KMS-11 (cell line): Measurements from ENCODE around the gene CTSZ.
A peak's percentile ranks its signal among the peaks of the same experiment; 100 is the strongest.

Experiments
- H2AFZ ChIP-seq: fragments of 200-600 bp; sonication (generic); 2 replicates; pipeline ENCODE4 v1.6.1; 2016; ENCODE audit warnings: antibody characterized with exemption, mixed run types, low read depth
- H3K27ac ChIP-seq: fragments of 200-600 bp; sonication (generic); 2 replicates; pipeline ENCODE4 v1.6.1; 2016; ENCODE audit warnings: mild to moderate bottlenecking, mixed run types
- H3K27me3 ChIP-seq: fragments of 200-600 bp; sonication (generic); 2 replicates; pipeline ENCODE4 v1.6.1; 2017; ENCODE audit warnings: mild to moderate bottlenecking, low read depth, mixed run types, moderate library complexity; ENCODE audit not compliant: insufficient read depth
- H3K36me3 ChIP-seq: fragments of 200-600 bp; sonication (generic); 2 replicates; pipeline ENCODE4 v1.6.1; 2017; ENCODE audit warnings: mild to moderate bottlenecking, mixed run types; ENCODE audit not compliant: insufficient read depth
- H3K4me1 ChIP-seq: fragments of 200-600 bp; sonication (generic); 2 replicates; pipeline ENCODE4 v1.6.1; 2016; ENCODE audit warnings: mild to moderate bottlenecking, low read depth, mixed run types; ENCODE audit not compliant: poor library complexity, severe bottlenecking
- H3K4me2 ChIP-seq: fragments of 200-600 bp; sonication (generic); 2 replicates; pipeline ENCODE4 v1.7.0; 2016; ENCODE audit warnings: mild to moderate bottlenecking, mixed run types
- H3K4me3 ChIP-seq: fragments of 200-600 bp; sonication (generic); IDR thresholded peaks from 2 replicates; pipeline ENCODE4 v1.6.1; 2017; ENCODE audit warnings: low read depth, low read length, mixed read lengths; ENCODE audit not compliant: insufficient read depth
- H3K79me2 ChIP-seq: fragments of 200-600 bp; sonication (generic); 2 replicates; pipeline ENCODE4 v1.6.1; 2016; ENCODE audit warnings: low read depth, mixed run types; ENCODE audit not compliant: insufficient read depth
- H3K9ac ChIP-seq: fragments of 200-600 bp; sonication (generic); 2 replicates; pipeline ENCODE4 v1.6.1; 2016; ENCODE audit warnings: mild to moderate bottlenecking, mixed run types
- H4K20me1 ChIP-seq: fragments of 200-600 bp; sonication (generic); 2 replicates; pipeline ENCODE4 v1.6.1; 2016; ENCODE audit warnings: mild to moderate bottlenecking, mixed run types; ENCODE audit not compliant: insufficient read depth
- CTCF ChIP-seq: fragments of 200-600 bp; sonication (generic); conservative IDR thresholded peaks from 2 replicates; pipeline ENCODE4 v1.6.1; 2017; ENCODE audit warnings: low read depth, mild to moderate bottlenecking, antibody characterized with exemption, low read length, moderate library complexity, mixed read lengths

CTSZ gene

GRCh38 chr20:59003836-59004492, 3.1 kb downstream of the CTSZ start:
- Histone ChIP-seq H3K4me1 (peaks cover 29% of the 10 kb centered on the region), H3K4me3 (no peak overlapping the region), H2AFZ (no peak overlapping the region), H4K20me1 (no peaks in the 10 kb centered on the region), H3K27me3 (peaks cover 16% of the 10 kb centered on the region; the same call in 1 of the 2 replicates), H3K36me3 (no peaks in the 10 kb centered on the region), H3K4me2 (peak overlapping the region; percentile 81; the same call in 1 of the 2 replicates), H3K27ac (no peak overlapping the region), H3K9ac (no peak overlapping the region), H3K79me2 (no peaks in the 10 kb centered on the region)
- TF ChIP-seq CTCF: no peak

DNA sequence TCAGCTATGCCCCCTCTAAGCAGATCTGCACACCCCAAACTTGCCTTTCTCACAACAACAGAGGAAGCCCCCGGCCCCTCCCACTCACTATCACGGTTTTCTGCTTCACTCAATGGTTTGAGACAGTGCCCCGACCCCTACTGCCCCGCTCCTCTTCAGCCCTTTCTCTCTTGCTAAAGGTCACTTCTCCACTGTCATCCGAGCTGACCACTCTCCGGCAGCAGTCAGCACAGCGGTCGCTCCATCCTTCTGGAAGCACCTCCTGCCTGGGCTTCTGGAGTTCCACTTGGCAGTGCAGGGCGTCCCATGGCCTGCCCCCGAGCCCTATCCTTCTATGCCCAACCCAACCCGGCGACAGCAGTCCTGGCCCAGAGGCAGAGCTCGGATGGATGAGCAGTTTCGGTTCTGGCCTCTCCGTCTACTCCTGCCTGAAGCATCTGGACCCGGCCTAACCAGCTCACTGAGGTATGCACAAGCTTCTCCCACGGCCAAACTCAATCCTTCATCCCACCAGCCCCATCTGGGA, 4.1 kb downstream of the CTSZ start:
- Histone ChIP-seq H3K36me3 (no peaks in the 10 kb centered on the region), H3K4me2 (no peak overlapping the region), H3K4me1 (peaks cover 29% of the 10 kb centered on the region)

GRCh38 chr20:59002388-59002787, 4.7 kb downstream of the CTSZ start:
- Histone ChIP-seq H3K27me3 (peaks cover 11% of the 10 kb centered on the region; the same call in 1 of the 2 replicates), H3K4me3 (no peak overlapping the region), H3K36me3 (no peaks in the 10 kb centered on the region), H3K79me2 (no peaks in the 10 kb centered on the region), H3K27ac (no peak overlapping the region), H3K9ac (no peak overlapping the region), H3K4me2 (no peak overlapping the region), H3K4me1 (peaks cover 29% of the 10 kb centered on the region), H2AFZ (no peak overlapping the region), H4K20me1 (no peaks in the 10 kb centered on the region)
- TF ChIP-seq CTCF: no peak

More for the DNA sequence above, 4.1 kb downstream of the CTSZ start:
- H2AFZ ChIP-seq: no peak overlapping the region
- H3K4me3 ChIP-seq: no peak overlapping the region
- H4K20me1 ChIP-seq: no peaks in the 10 kb centered on the region
- H3K27me3 ChIP-seq: peaks cover 15% of the 10 kb centered on the region; the same call in 1 of the 2 replicates
- H3K27ac ChIP-seq: no peak overlapping the region
- TF ChIP-seq CTCF: no peak
- no peaks in the 10 kb centered on the region for H3K79me2 ChIP-seq
- no peak overlapping the region for H3K9ac ChIP-seq

DNA sequence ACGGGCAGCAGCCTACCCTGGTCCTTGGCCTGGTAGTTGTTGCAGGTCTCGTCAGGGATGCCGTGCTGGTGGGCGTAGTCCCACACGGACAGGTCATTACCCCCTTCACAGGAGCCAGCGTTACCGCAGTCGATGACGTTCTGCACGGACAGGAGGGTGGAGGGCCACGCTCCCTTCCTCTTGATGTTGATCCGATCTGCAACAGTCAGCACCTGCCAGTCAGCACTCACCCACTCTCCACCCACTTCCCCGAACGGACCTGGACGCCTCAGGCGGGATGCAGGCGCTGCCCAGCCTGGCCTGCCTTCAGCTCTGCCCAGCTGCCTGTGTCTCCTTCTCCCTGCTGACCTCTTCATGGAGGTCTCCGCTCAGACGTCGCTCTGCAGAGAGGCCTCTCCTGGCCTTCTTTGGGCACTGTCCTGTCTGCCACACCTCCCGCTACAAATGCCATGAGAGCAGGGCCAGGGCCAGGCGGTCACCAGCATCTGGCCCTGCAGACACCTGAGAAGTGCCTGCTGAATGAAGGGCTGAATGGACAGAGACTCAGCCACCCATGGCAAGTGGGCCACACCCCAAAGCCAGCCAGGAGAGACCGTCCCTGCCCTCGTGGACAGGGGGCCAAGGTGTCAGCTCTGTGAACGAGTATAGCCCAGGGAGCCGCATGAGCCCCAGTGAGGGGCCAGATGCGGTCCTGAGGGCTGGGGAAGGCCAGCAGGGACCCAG, 5.4 kb downstream of the CTSZ start:
- H3K4me2 ChIP-seq: no peak overlapping the region
- H4K20me1 ChIP-seq: no peaks in the 10 kb centered on the region
- H3K27me3 ChIP-seq: peaks cover 11% of the 10 kb centered on the region; the same call in 1 of the 2 replicates
- no peak for TF ChIP-seq CTCF
- H2AFZ ChIP-seq: no peak overlapping the region
- no peaks in the 10 kb centered on the region for H3K79me2 ChIP-seq
- no peak overlapping the region for H3K4me3 ChIP-seq
- peaks cover 29% of the 10 kb centered on the region for H3K4me1 ChIP-seq
- H3K36me3 ChIP-seq: no peaks in the 10 kb centered on the region
- H3K27ac ChIP-seq: no peak overlapping the region
- no peak overlapping the region for H3K9ac ChIP-seq
